Lung (tissue), 16 donors: ENCODE results near the gene FBLL1. TPM values are rescaled to one million over a fixed set of nuclear protein-coding genes. Genes with fewer than 3 reads are reported as not detected.

Experiments used
- ATAC-seq: fragments of 200-7000 bp; cut with Tn5 transposase; one replicate; pipeline ENCODE4 v1.9.1; 2020; ENCODE audit warnings: moderate number of reproducible peaks; ENCODE audit not compliant: insufficient read depth, low FRiP score
- DNase-seq, 3 donors: peaks; one replicate each; pipeline ENCODE4 v3.0.0-alpha.2; 2013 to 2017
- H3K27ac ChIP-seq, 2 donors: one replicate each; pipeline ENCODE4 v1.5.1; 2013; ENCODE audit warnings: mild to moderate bottlenecking in 2 of 2, moderate library complexity in 2 of 2, control low read depth in 1 of 2, inconsistent platforms in 1 of 2, low read depth in 1 of 2, low read length in 1 of 2
- H3K27me3 ChIP-seq, 3 donors: one replicate each; pipeline ENCODE4 v1.5.1; 2013; ENCODE audit warnings: low read length in 2 of 3; ENCODE audit not compliant: control insufficient read depth in 3 of 3, insufficient read depth in 3 of 3
- H3K36me3 ChIP-seq, 4 donors: one replicate each; pipeline ENCODE4 v1.5.1; 2013; ENCODE audit warnings: low read length in 4 of 4, mild to moderate bottlenecking in 1 of 4, moderate library complexity in 1 of 4; ENCODE audit not compliant: control insufficient read depth in 4 of 4, insufficient read depth in 4 of 4
- H3K4me1 ChIP-seq, 5 donors: one replicate each; pipeline ENCODE4 v1.5.1; 2013; ENCODE audit warnings: low read length in 5 of 5, mild to moderate bottlenecking in 2 of 5, moderate library complexity in 1 of 5; ENCODE audit not compliant: control insufficient read depth in 5 of 5, insufficient read depth in 5 of 5
- H3K4me3 ChIP-seq: one replicate; pipeline ENCODE4 v1.5.1; 2013; ENCODE audit warnings: mild to moderate bottlenecking, control low read depth, moderate library complexity
- H3K9ac ChIP-seq, 2 donors: one replicate each; pipeline ENCODE4 v1.5.1; 2013; ENCODE audit warnings: low read length in 2 of 2, control low read depth in 1 of 2; ENCODE audit not compliant: insufficient read depth in 1 of 2
- H3K9me3 ChIP-seq, 4 donors: one replicate each; pipeline ENCODE4 v1.5.1; 2013; ENCODE audit warnings: low read length in 3 of 4, mild to moderate bottlenecking in 1 of 4, moderate library complexity in 1 of 4; ENCODE audit not compliant: control insufficient read depth in 4 of 4, insufficient read depth in 3 of 4
- CTCF ChIP-seq: IDR thresholded peaks from 2 replicates; pipeline ENCODE4 v1.5.1; 2012; ENCODE audit warnings: mild to moderate bottlenecking; ENCODE audit errors: control extremely low read depth, extremely low read depth
- WGBS, 2 donors: extraction: QIAGEN DNeasy Blood & Tissue Kit; methylation state at CpG; one replicate each; pipeline ENCODE4 v1.1.7; 2013; 5-methylcytosine and 5-hydroxymethylcytosine counted together
- long read RNA-seq, 5 donors: transcript quantifications; one replicate each; lab custom pipeline, GENCODE V29; 2026
- polyA plus RNA-seq, 2 donors: library from polyadenylated mRNA; stranded (reverse); fragments of 200-250 nt; gene quantifications; one replicate each; pipeline ENCODE4 v1.2.1, GENCODE V29; 2013
- total RNA-seq, 2 donors: library from RNA; depleted of rRNA in 1 of 2; stranded (reverse); fragments of >200 nt in 1 of 2; gene quantifications; one replicate each; pipeline ENCODE4 v1.2.1, GENCODE V29; 2014 to 2021
- donor health status: control.
- donor health status: control.
- donor health status: Bipolar disorder and iron deficiency.
- donor health status: healthy.
- donor health status: DM: yes; HTN: yes; CAD: no.

FBLL1 gene
- 1 to 10 TPM in 1 of 2 donors, under 1 TPM in 1; 0.31 to 1.1 TPM for total RNA-seq
- polyA plus RNA-seq, result under 1 TPM; 0.18 to 0.23 TPM
- long read RNA-seq, donor 1, partial matches to known transcripts, result 0 of 1 reads
- long read RNA-seq, donor 1, other reads (novel, unspliced or antisense), result 0 of 1 reads
- long read RNA-seq, donor 2, result 0 reads
- long read RNA-seq, donor 3, result 0 reads
- long read RNA-seq, donor 4, result 0 reads
- long read RNA-seq, donor 5, partial matches to known transcripts, result 0 of 1 reads
- long read RNA-seq, donor 5, other reads (novel, unspliced or antisense), result 0 of 1 reads

- Histone ChIP-seq H3K27ac (no peak within 1 kb of the TSS), H3K27me3 (peaks cover 0 to 12% (median 12%) of the 10 kb centered on the region in 3 donors), H3K4me3 (peak within 1 kb of the TSS; percentile 27), H3K9ac (no peak within 1 kb of the TSS), H3K36me3 (no peaks in the 10 kb centered on the region), H3K4me1 (peaks cover 0 to 8% (median 4%) of the 10 kb centered on the region in 5 donors), H3K9me3 (peaks cover 0 to 9% (median 0%) of the 10 kb centered on the region in 4 donors)
- TF ChIP-seq CTCF, result no peak
- no peak for ATAC-seq
- peak; percentile 73 to 79 (median 76) for DNase-seq
- 14 to 16% methylated on average over 32 to 38 of the region's 38 CpGs for WGBS, 2 donors
These were observed at the start of gene FBLL1 for GRCh38 chr5:168528521-168529373. Gene FBLL1, plus strand, starts transcription at chr5:168529305. Its CDS starts 200 bp downstream, at chr5:168529505.

- Histone ChIP-seq H3K27me3 (no peaks in the 10 kb centered on the region), H3K4me1 (peaks cover 0 to 2% (median 0%) of the 10 kb centered on the region in 5 donors), H3K4me3 (no peak overlapping the region), H3K9ac (no peak overlapping the region), H3K9me3 (no peaks in the 10 kb centered on the region), H3K36me3 (no peaks in the 10 kb centered on the region), H3K27ac (no peak overlapping the region)
- WGBS, 2 donors, result 91 to 96% methylated on average over 3 of the region's 3 CpGs
- ATAC-seq (no peak), DNase-seq (no peak)
- TF ChIP-seq CTCF, result no peak
These were observed 48.5 kb upstream of the FBLL1 start for GRCh38 chr5:168480601-168481000.

GRCh38 chr5:168481330-168481788, 47.7 kb upstream of the FBLL1 start:
- Histone ChIP-seq H3K9ac (no peak overlapping the region), H3K36me3 (peaks cover 0 to 1% (median 0%) of the 10 kb centered on the region in 4 donors), H3K4me3 (no peak overlapping the region), H3K27me3 (no peaks in the 10 kb centered on the region), H3K4me1 (peaks cover 0 to 3% (median 0%) of the 10 kb centered on the region in 5 donors), H3K9me3 (no peaks in the 10 kb centered on the region), H3K27ac (no peak overlapping the region)
- no peak for TF ChIP-seq CTCF
- 48 to 66% methylated on average over 4 of the region's 4 CpGs for WGBS, 2 donors
- no peak for ATAC-seq
- DNase-seq, result no peak
